Measurements from ENCODE around the gene RAB26. TPM values are rescaled to one million over a fixed set of nuclear protein-coding genes. Genes with fewer than 3 reads are reported as not detected.
A peak's percentile ranks its signal among the peaks of the same experiment; 100 is the strongest.

The RAB26 gene
- polyA plus RNA-seq, 1 experiment = 0.67 TPM

DNA sequence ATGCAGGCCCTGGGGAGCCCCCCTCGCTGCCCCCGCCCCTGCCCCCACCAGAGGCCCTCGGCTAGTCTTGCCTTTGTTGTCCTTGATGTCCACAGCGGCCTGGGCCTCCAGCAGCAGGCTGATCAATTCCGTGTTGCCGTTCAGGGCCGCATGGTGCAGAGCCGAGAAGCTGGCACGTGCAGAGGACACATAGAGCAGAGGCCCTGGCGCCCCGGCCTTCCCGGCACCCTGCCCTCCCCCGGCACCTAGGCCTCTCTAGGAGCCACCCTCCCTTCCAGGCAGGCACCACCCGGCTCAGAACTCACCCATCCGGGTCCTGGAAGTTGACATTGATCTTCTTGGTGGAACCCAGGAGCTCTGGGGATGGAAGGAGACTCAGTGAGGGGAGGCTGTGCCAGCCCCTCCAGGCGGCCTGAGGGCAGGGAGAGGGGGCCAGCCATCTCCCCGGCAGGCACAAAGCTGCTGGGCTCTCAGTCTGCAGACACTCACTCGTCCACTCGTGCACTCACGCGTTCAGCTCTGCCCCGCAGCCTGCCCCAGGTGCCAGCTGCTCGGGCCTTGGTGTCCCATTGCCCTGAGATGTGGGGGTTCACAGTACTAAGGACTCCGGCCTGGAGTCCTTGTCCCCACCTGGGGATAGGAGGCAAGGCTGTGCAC lies 41.7 kb downstream of the RAB26 start:
- TF ChIP-seq, protein P1, sequence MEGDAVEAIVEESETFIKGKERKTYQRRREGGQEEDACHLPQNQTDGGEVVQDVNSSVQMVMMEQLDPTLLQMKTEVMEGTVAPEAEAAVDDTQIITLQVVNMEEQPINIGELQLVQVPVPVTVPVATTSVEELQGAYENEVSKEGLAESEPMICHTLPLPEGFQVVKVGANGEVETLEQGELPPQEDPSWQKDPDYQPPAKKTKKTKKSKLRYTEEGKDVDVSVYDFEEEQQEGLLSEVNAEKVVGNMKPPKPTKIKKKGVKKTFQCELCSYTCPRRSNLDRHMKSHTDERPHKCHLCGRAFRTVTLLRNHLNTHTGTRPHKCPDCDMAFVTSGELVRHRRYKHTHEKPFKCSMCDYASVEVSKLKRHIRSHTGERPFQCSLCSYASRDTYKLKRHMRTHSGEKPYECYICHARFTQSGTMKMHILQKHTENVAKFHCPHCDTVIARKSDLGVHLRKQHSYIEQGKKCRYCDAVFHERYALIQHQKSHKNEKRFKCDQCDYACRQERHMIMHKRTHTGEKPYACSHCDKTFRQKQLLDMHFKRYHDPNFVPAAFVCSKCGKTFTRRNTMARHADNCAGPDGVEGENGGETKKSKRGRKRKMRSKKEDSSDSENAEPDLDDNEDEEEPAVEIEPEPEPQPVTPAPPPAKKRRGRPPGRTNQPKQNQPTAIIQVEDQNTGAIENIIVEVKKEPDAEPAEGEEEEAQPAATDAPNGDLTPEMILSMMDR (IDR thresholded peaks at IDR 0.05; ENCODE audit: insufficient read depth, low read depth, low read length) = no peak
- Histone ChIP-seq H3K27me3 (ENCODE audit: control insufficient read depth, insufficient read depth, low read length) (peaks cover 11% of the 10 kb centered on the region), H3K36me3 (ENCODE audit: control insufficient read depth, insufficient read depth, low read length) (no peaks in the 10 kb centered on the region), H3K4me3 (ENCODE audit: low read depth, low read length) (no peak overlapping the region)
- CTCF ChIA-PET = interaction anchor here (0.5 kb wide), 1 partner anchor 661 kb away, joined by 3 read pairs; no protein-coding TSS in a partner anchor
- no peak for DNase-seq (ENCODE audit: low read depth)
- POLR2A ChIA-PET = no interaction called here

DNA sequence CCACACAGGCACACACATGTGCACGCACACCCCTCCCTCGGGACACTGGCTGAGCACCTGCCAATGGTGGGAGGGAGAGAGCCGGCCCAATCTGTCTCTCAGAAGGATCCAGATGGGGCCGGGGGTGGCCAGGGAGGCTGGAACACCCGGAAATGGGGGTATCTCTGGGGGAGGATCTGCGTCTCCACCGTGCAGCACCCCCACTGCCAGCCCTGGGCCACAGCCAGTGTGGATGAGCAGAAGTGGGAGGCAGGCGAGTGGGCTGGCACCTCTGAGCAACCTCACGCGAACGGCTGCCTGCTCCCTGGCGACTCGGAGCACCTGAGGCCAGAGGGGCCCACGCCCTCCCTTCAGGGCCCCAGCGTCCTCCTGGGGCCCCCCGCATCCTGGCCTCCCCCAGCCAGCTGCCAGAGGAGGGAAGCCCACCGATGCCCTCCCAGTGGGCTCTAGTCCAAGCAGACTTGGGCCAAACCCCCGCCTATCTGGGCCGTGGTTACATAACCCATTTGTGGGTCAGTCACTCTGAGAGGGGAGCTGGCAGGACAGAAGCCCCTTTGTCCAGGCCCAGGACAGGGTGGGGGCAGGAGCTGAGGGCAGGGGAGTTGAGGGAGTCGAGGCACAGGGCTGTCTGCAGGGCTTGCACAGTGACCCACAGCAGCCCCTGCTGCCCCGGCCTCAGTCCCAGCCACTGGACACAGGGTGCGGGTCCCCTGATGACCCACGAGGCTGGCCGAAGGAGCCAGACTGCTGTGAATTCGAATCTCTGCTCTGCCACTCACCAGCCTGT lies 42.4 kb downstream of the RAB26 start:
- CTCF ChIA-PET = interaction anchor here (0.5 kb wide), 1 partner anchor 660 kb away, joined by 3 read pairs; no protein-coding TSS in a partner anchor
- Histone ChIP-seq H3K36me3 (ENCODE audit: control insufficient read depth, insufficient read depth, low read length) (no peaks in the 10 kb centered on the region), H3K4me3 (ENCODE audit: low read depth, low read length) (no peak overlapping the region), H3K27me3 (ENCODE audit: control insufficient read depth, insufficient read depth, low read length) (peaks cover 16% of the 10 kb centered on the region)
- POLR2A ChIA-PET = no interaction called here
- no peak for DNase-seq (ENCODE audit: low read depth)
- TF ChIP-seq, protein P1 (IDR thresholded peaks at IDR 0.05; ENCODE audit: insufficient read depth, low read depth, low read length) = no peak

DNA sequence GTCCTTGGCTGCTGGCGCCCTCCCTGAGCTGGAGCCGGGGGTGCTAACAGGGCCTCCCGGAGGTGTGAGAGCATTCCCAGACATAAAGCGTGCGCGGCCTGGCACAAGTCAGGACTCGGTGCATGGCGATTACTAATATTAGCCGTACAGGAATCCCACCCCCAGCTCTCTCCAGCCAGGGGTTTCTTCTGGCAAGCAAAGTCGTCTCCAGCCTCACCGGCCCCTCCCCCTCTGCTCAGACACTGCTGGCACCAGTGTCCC lies 43.0 kb downstream of the RAB26 start:
- Histone ChIP-seq H3K4me3 (ENCODE audit: low read depth, low read length) (no peak overlapping the region), H3K36me3 (ENCODE audit: control insufficient read depth, insufficient read depth, low read length) (no peaks in the 10 kb centered on the region), H3K27me3 (ENCODE audit: control insufficient read depth, insufficient read depth, low read length) (peaks cover 16% of the 10 kb centered on the region)
- DNase-seq (ENCODE audit: low read depth) = no peak
- POLR2A ChIA-PET = no interaction called here
- TF ChIP-seq, protein P1 (IDR thresholded peaks at IDR 0.05; ENCODE audit: insufficient read depth, low read depth, low read length) = no peak
- CTCF ChIA-PET = no interaction called here

DNA sequence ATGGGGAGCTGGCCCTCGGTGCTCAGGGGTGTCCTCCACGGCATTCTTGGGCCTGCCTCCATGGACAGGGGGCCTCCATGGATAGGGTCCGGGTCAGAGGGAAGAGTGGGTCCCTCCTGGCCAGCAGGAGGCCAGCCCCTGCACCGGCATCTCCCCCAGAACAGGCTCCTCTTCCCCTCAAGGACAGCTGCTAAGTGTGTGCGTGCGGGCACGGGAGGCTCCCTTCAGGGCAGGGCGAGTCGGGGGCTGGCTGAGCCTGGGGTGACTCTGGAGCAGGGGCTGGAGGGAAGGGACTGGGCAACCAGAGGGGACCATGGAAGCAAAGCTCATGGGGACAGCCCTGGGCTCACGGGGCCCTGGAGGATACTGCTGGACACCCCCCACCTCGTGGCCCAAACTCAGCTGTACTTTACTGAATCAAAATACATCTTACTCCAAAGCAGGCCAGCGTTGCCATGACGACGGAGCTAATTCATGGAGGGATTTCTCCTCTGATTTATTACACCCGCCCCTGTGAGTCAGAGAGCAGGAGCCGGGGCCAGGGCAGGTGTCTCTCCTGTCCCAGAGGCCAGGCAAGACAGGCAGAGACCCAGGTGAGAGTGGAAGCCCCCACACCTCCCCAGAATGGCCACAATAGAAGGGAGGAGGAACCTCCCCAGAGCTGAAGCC lies 45.9 kb downstream of the RAB26 start:
- CTCF ChIA-PET = interaction anchor here (0.6 to 1.7 kb wide), 4 partner anchors 13 to 1540 kb away, joined by 3 to 5 read pairs (median 3); partner anchors contain the start of gene TRAF7
- TF ChIP-seq, protein P1 (IDR thresholded peaks at IDR 0.05; ENCODE audit: insufficient read depth, low read depth, low read length) = no peak
- no peak overlapping the region for H3K4me3 ChIP-seq (ENCODE audit: low read depth, low read length)
- no peak for DNase-seq (ENCODE audit: low read depth)
- H3K27me3 ChIP-seq (ENCODE audit: control insufficient read depth, insufficient read depth, low read length) = peaks cover 28% of the 10 kb centered on the region
- no peaks in the 10 kb centered on the region for H3K36me3 ChIP-seq (ENCODE audit: control insufficient read depth, insufficient read depth, low read length)
- POLR2A ChIA-PET = interaction anchor here (0.5 kb wide), 1 partner anchor 15 kb away, joined by 3 read pairs; no protein-coding TSS in a partner anchor

DNA sequence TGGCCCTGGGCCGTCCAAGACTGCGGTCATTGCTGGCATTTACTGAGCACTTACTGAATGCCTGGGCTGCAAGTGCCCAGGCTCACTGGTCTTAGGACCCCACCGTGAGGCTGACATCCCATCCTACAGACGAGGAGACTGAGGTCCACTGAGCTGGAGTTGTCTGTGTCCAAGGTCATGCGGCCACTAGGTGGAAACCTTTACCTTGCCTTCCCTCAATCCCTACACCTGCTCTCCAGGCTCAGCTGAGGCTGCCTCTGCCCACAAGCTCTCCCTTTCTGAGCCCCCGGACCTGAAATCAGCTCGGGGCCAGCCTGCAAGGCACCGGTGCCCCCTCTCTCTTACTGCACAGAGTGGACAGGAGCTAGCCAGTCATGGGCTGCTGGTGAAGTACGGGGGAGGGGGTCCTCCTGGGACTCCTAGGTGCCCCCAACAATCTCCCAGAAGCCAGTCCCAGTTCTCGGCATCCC lies 46.5 kb downstream of the RAB26 start:
- TF ChIP-seq, protein P1 (IDR thresholded peaks at IDR 0.05; ENCODE audit: insufficient read depth, low read depth, low read length) = peak; percentile 13; the same call in 1 of the 2 replicates
- no peak for DNase-seq (ENCODE audit: low read depth)
- Histone ChIP-seq H3K4me3 (ENCODE audit: low read depth, low read length) (no peak overlapping the region), H3K27me3 (ENCODE audit: control insufficient read depth, insufficient read depth, low read length) (peaks cover 29% of the 10 kb centered on the region), H3K36me3 (ENCODE audit: control insufficient read depth, insufficient read depth, low read length) (no peaks in the 10 kb centered on the region)
- POLR2A ChIA-PET = no interaction called here
- CTCF ChIA-PET = interaction anchor here (0.6 to 1.7 kb wide), 5 partner anchors 14 to 1541 kb away, joined by 3 to 5 read pairs (median 3); partner anchors contain the start of gene TRAF7
